Neuronal stem cell (in vitro differentiated cells): Measurements from ENCODE around the gene TLR8.

ENCODE experiments used
- DNase-seq: peaks from one replicate; pipeline ENCODE4 v3.0.0-alpha.2; 2013; ENCODE audit warnings: low spot score
- H2AFZ ChIP-seq: one replicate; pipeline ENCODE4 v1.6.1; 2013; ENCODE audit warnings: mild to moderate bottlenecking, low read length, inconsistent platforms
- H2AK5ac ChIP-seq: 2 replicates; pipeline ENCODE4 v1.6.1; 2013; ENCODE audit warnings: low read depth, mild to moderate bottlenecking, inconsistent platforms, low read length, moderate library complexity, mixed read lengths
- H2BK120ac ChIP-seq: 2 replicates; pipeline ENCODE4 v1.6.1; 2013; ENCODE audit warnings: low read depth, mild to moderate bottlenecking, inconsistent platforms, low read length, moderate library complexity, mixed read lengths
- H2BK12ac ChIP-seq: one replicate; pipeline ENCODE4 v1.6.1; 2013; ENCODE audit warnings: low read length, inconsistent platforms
- H2BK15ac ChIP-seq: 2 replicates; pipeline ENCODE4 v1.6.1; 2013; ENCODE audit warnings: mild to moderate bottlenecking, low read length, inconsistent platforms, mixed read lengths
- H2BK5ac ChIP-seq: one replicate; pipeline ENCODE4 v1.6.1; 2013; ENCODE audit warnings: inconsistent platforms, mild to moderate bottlenecking, low read length, moderate library complexity
- H3K14ac ChIP-seq: one replicate; pipeline ENCODE4 v1.6.1; 2013; ENCODE audit warnings: low read length, inconsistent platforms
- H3K18ac ChIP-seq: 2 replicates; pipeline ENCODE4 v1.6.1; 2013; ENCODE audit warnings: low read length, inconsistent platforms
- H3K23ac ChIP-seq: 2 replicates; pipeline ENCODE4 v1.6.1; 2013; ENCODE audit warnings: low read depth, mild to moderate bottlenecking, mixed read lengths, low read length, inconsistent platforms; ENCODE audit not compliant: poor library complexity
- H3K27ac ChIP-seq: replicated peaks from 3 replicates; pipeline ENCODE4 v1.5.1; 2013; ENCODE audit warnings: low read length, inconsistent platforms
- H3K27me3 ChIP-seq, 3 experiments: 2 replicates each; pipeline ENCODE4 v1.6.1; 2013; ENCODE audit warnings: low read length in 3 of 3, mild to moderate bottlenecking in 2 of 3, inconsistent platforms in 1 of 3, low read depth in 1 of 3, mixed read lengths in 1 of 3, moderate library complexity in 1 of 3; ENCODE audit not compliant: control insufficient read depth in 3 of 3, insufficient read depth in 3 of 3
- H3K36me3 ChIP-seq, 2 donors: replicated peaks in 1 of 2; 2 replicates each; pipeline ENCODE4 v1.6.1; 2013; ENCODE audit warnings: low read length in 2 of 2; ENCODE audit not compliant: control insufficient read depth in 2 of 2, insufficient read depth in 2 of 2
- H3K4ac ChIP-seq: 2 replicates; pipeline ENCODE4 v1.6.1; 2013; ENCODE audit warnings: inconsistent platforms, mild to moderate bottlenecking, low read length, moderate library complexity
- H3K4me1 ChIP-seq, 2 donors: 1 replicate in 1 of 2; 2 replicates in 1 of 2; pipeline ENCODE4 v1.6.1; 2013; ENCODE audit warnings: low read length in 2 of 2, low read depth in 1 of 2; ENCODE audit not compliant: control insufficient read depth in 2 of 2, insufficient read depth in 1 of 2
- H3K4me2 ChIP-seq: one replicate; pipeline ENCODE4 v1.6.1; 2013; ENCODE audit warnings: mild to moderate bottlenecking, low read length, inconsistent platforms; ENCODE audit not compliant: insufficient read depth, poor library complexity, severe bottlenecking
- H3K4me3 ChIP-seq, 2 donors: 2 replicates each; pipeline ENCODE4 v1.5.1; 2013; ENCODE audit warnings: low read length in 2 of 2, mild to moderate bottlenecking in 2 of 2, inconsistent platforms in 1 of 2, moderate library complexity in 1 of 2
- H3K79me1 ChIP-seq: one replicate; pipeline ENCODE4 v1.6.1; 2013; ENCODE audit warnings: low read depth, mild to moderate bottlenecking, inconsistent platforms, low read length, moderate library complexity
- H3K9ac ChIP-seq: one replicate; pipeline ENCODE4 v1.6.1; 2013; ENCODE audit warnings: mild to moderate bottlenecking, low read depth, low read length, inconsistent platforms; ENCODE audit not compliant: poor library complexity
- H3K9me3 ChIP-seq, 2 donors: replicated peaks in 1 of 2; 2 replicates each; pipeline versions ENCODE3 to v1.6.1; 2013; ENCODE audit warnings: low read length in 2 of 2, mild to moderate bottlenecking in 2 of 2, inconsistent platforms in 1 of 2, low read depth in 1 of 2, mixed read lengths in 1 of 2, moderate library complexity in 1 of 2; ENCODE audit not compliant: control insufficient read depth in 2 of 2, insufficient read depth in 1 of 2
- H4K8ac ChIP-seq: one replicate; pipeline ENCODE4 v1.6.1; 2013; ENCODE audit warnings: low read depth, mild to moderate bottlenecking, inconsistent platforms, low read length, moderate library complexity
- H4K91ac ChIP-seq: one replicate; pipeline ENCODE4 v1.6.1; 2013; ENCODE audit warnings: low read length, low read depth, mild to moderate bottlenecking, inconsistent platforms; ENCODE audit not compliant: poor library complexity
- WGBS, 2 donors: extraction: QIAGEN DNeasy Blood & Tissue Kit; methylation state at CpG; one replicate each; pipeline ENCODE4 v1.1.7; 2013; ENCODE audit warnings: missing lambda C conversion rate in 2 of 2, mixed read lengths in 1 of 2; ENCODE audit not compliant: insufficient read length in 2 of 2, insufficient replicate concordance in 1 of 2; ENCODE audit errors: extremely low coverage in 2 of 2; 5-methylcytosine and 5-hydroxymethylcytosine counted together

Gene TLR8

DNA sequence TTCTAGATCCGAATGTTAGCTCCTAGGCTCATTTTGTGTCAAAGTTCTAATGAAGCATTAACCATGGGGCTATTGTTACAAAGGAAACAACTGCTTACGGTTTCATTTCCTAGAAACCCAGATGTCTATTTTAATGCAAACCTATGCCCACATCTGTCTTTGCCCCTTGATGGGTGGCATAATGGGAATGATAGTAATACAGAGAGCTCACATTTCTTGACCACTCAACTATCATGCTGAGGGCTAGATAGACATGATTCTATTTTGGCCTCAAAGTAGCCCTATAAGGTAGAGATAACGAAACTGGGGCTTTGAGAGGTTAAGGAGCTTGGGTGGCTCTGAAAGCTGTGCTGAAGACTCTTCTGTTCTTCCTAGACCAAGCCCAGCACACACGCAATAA lies 37.7 kb upstream of the TLR8 start:
- Histone ChIP-seq H4K8ac (no peak overlapping the region), H3K4me2 (no peak overlapping the region), H4K91ac (no peak overlapping the region), H3K18ac (no peak overlapping the region), H3K27me3 (no peaks in the 10 kb centered on the region), H3K36me3 (no peaks in the 10 kb centered on the region), H2BK12ac (no peak overlapping the region), H3K9me3 (no peaks in the 10 kb centered on the region), H3K4me3 (no peak overlapping the region), H2AK5ac (no peak overlapping the region), H3K4me1 (no peaks in the 10 kb centered on the region), H2BK120ac (no peak overlapping the region), H3K14ac (no peak overlapping the region), H3K9ac (no peak overlapping the region), H2AFZ (no peak overlapping the region), H3K4ac (no peak overlapping the region), H3K27ac (no peak overlapping the region), H3K79me1 (no peaks in the 10 kb centered on the region), H3K23ac (no peak overlapping the region), H2BK5ac (no peak overlapping the region), H2BK15ac (no peak overlapping the region)
- WGBS, 2 donors: no CpG with 5 or more reads among the region's 4 CpGs
- DNase-seq: no peak

DNA sequence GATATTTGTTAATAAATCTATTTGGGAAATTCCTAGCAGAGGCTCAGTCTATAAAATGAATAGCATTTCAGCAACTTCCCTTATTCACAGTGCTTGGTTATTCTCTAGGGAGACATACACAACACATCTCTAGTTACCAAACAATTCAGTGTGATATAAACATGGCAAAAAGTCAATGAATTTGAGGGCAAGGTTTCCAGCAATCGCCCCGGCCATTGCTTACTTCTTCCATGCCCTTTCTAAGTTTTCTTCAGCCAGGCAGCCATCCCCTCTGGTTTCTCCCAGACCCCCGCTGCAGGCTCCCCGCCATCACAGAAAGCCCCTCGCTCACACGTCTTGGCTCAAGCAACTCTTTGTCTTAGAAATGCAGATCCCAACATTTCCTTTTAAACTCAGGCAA lies 35.2 kb upstream of the TLR8 start:
- H2BK5ac ChIP-seq: no peak overlapping the region

DNA sequence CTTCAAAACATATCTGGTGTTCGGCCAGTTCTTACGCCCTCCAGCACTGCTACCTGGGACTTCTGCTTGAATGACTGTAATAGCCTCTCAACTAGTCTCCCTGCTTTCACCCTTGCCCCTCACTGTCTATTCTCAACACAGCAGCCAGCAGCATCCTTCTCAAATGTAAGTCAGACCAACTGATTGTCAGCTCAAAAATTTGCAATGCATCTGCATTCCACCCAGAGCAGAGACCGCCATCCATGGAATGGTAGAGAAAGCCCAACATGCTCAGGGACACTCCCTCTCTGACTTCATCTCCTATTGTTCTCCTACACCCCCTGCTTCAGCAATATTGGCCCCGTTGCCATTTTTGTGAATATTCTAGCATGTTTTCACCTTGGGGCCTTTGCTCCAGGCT lies 33.7 kb upstream of the TLR8 start:
- Histone ChIP-seq H3K9ac (no peak overlapping the region), H3K18ac (no peak overlapping the region), H2AFZ (no peak overlapping the region), H3K4ac (no peak overlapping the region), H4K8ac (no peak overlapping the region), H3K27ac (no peak overlapping the region), H2BK5ac (no peak overlapping the region), H3K79me1 (no peaks in the 10 kb centered on the region), H2BK15ac (no peak overlapping the region), H3K36me3 (no peaks in the 10 kb centered on the region), H4K91ac (no peak overlapping the region), H3K4me1 (no peaks in the 10 kb centered on the region), H3K23ac (no peak overlapping the region), H3K9me3 (no peaks in the 10 kb centered on the region), H3K27me3 (no peaks in the 10 kb centered on the region), H2BK12ac (no peak overlapping the region), H3K14ac (no peak overlapping the region), H3K4me3 (no peak overlapping the region), H2BK120ac (no peak overlapping the region), H2AK5ac (no peak overlapping the region), H3K4me2 (no peak overlapping the region)
- no peak for DNase-seq
- no CpG with 5 or more reads among the region's 4 CpGs for WGBS, 2 donors

More for the DNA sequence above, 35.2 kb upstream of the TLR8 start:
- Histone ChIP-seq H3K14ac (no peak overlapping the region), H3K9ac (no peak overlapping the region), H3K36me3 (no peaks in the 10 kb centered on the region), H3K4ac (no peak overlapping the region), H3K4me3 (no peak overlapping the region), H4K91ac (no peak overlapping the region), H2BK15ac (no peak overlapping the region), H3K27me3 (no peaks in the 10 kb centered on the region), H3K4me2 (no peak overlapping the region), H3K23ac (no peak overlapping the region), H2BK12ac (no peak overlapping the region), H3K4me1 (no peaks in the 10 kb centered on the region), H2AK5ac (no peak overlapping the region), H4K8ac (no peak overlapping the region), H2AFZ (no peak overlapping the region), H3K27ac (no peak overlapping the region), H3K79me1 (no peaks in the 10 kb centered on the region), H2BK120ac (no peak overlapping the region), H3K9me3 (no peaks in the 10 kb centered on the region), H3K18ac (no peak overlapping the region)
- DNase-seq: no peak
- no CpG with 5 or more reads among the region's 6 CpGs for WGBS, 2 donors

GRCh38 chrX:12874581-12874980 lies 31.8 kb upstream of the TLR8 start:
- Histone ChIP-seq H2AK5ac (no peak overlapping the region), H3K4ac (no peak overlapping the region), H3K36me3 (no peaks in the 10 kb centered on the region), H3K4me1 (no peaks in the 10 kb centered on the region), H2BK5ac (no peak overlapping the region), H3K14ac (no peak overlapping the region), H3K9me3 (no peaks in the 10 kb centered on the region), H3K4me3 (no peak overlapping the region), H3K4me2 (no peak overlapping the region), H3K27ac (no peak overlapping the region), H2BK15ac (no peak overlapping the region), H3K9ac (no peak overlapping the region), H2BK120ac (no peak overlapping the region), H2BK12ac (no peak overlapping the region), H3K18ac (no peak overlapping the region), H3K23ac (no peak overlapping the region), H3K27me3 (no peaks in the 10 kb centered on the region), H3K79me1 (no peaks in the 10 kb centered on the region), H2AFZ (no peak overlapping the region), H4K91ac (no peak overlapping the region), H4K8ac (no peak overlapping the region)
- no CpG with 5 or more reads among the region's 4 CpGs for WGBS, 2 donors
- DNase-seq: no peak
